Lower leg skin (tissue), 3 donors: ENCODE results near the gene CENPP.

ENCODE experiments used
- POLR2A ChIP-seq, 2 donors: fragments of 450-650 bp; IDR thresholded peaks; one replicate each; pipeline ENCODE4 v1.6.1; 2016 to 2017; ENCODE audit warnings: antibody characterized with exemption in 2 of 2, mild to moderate bottlenecking in 1 of 2, moderate library complexity in 1 of 2
- TF ChIP-seq, protein P1 (sequence below), 3 donors: fragments of 450-650 bp; IDR thresholded peaks; one replicate each; pipeline ENCODE4 v1.5.1; 2016; ENCODE audit warnings: antibody characterized with exemption in 3 of 3, mild to moderate bottlenecking in 3 of 3, moderate library complexity in 2 of 3

DNA sequence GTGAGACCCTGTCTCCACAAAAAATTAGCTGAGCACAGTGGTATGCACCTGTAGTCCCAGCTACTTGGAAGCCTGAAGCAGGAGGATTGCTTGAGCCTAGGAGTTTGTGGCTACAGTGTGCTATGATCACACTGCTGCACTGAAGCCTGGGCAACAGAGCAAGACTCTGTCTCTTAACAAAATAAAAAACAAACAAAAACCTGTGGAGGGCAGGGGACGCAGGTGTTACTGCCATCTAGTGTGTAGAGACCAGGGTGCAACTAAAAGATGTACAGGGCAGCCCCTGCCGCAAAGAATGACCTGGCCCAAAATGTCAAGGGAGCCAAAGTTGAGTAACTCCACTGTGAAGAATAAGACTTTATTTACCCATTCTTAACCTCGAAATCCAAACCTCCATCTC lies 129.5 kb downstream of the CENPP start:
- TF ChIP-seq, protein P1, sequence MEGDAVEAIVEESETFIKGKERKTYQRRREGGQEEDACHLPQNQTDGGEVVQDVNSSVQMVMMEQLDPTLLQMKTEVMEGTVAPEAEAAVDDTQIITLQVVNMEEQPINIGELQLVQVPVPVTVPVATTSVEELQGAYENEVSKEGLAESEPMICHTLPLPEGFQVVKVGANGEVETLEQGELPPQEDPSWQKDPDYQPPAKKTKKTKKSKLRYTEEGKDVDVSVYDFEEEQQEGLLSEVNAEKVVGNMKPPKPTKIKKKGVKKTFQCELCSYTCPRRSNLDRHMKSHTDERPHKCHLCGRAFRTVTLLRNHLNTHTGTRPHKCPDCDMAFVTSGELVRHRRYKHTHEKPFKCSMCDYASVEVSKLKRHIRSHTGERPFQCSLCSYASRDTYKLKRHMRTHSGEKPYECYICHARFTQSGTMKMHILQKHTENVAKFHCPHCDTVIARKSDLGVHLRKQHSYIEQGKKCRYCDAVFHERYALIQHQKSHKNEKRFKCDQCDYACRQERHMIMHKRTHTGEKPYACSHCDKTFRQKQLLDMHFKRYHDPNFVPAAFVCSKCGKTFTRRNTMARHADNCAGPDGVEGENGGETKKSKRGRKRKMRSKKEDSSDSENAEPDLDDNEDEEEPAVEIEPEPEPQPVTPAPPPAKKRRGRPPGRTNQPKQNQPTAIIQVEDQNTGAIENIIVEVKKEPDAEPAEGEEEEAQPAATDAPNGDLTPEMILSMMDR (IDR thresholded peaks at IDR 0.05) = no peak
- no peak for TF ChIP-seq POLR2A (IDR thresholded peaks at IDR 0.05)
